ENCODE measurements around the gene NRP1.

The NRP1 gene

GRCh38 chr10:33132626-33133025 lies 201.8 kb downstream of the NRP1 start:
- DNase-seq (ENCODE audit: low read depth in 1 of 2, low spot score in 1 of 2): no peak

GRCh38 chr10:33129996-33130386 lies 204.5 kb downstream of the NRP1 start:
- no peak for DNase-seq (ENCODE audit: low read depth in 1 of 2, low spot score in 1 of 2)

GRCh38 chr10:33129141-33129995 lies 205.1 kb downstream of the NRP1 start:
- no peak for DNase-seq (ENCODE audit: low read depth in 1 of 2, low spot score in 1 of 2)

DNA sequence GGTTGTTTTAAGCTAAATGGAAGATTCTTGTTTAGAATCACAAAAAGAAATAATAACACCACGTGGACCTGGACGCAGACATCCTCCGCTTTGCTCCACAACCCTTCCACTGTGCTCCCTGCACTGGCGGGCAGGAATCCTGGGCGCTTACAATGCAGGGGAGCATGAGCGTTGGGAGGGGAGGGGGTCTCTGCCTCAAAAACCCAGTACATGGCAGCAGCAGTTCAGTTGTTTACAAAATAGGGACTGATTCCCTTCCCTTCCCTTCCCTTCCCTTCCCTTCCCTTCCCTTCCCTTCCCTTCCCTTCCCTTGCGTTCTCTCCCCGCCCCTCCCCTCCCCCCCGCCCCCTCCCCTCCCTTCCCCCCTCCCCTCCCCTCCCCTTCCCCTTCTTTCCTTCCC lies 206.8 kb downstream of the NRP1 start:
- DNase-seq (ENCODE audit: low read depth in 1 of 2, low spot score in 1 of 2): no peak
